GM18520 (cell line): ENCODE measurements around the gene CALB2.

Experiments used
- ATAC-seq: cut with Tn5 transposase; IDR thresholded peaks from one replicate; pipeline ENCODE4 v1.9.1; 2021; ENCODE audit not compliant: unreplicated experiment

The CALB2 gene

DNA sequence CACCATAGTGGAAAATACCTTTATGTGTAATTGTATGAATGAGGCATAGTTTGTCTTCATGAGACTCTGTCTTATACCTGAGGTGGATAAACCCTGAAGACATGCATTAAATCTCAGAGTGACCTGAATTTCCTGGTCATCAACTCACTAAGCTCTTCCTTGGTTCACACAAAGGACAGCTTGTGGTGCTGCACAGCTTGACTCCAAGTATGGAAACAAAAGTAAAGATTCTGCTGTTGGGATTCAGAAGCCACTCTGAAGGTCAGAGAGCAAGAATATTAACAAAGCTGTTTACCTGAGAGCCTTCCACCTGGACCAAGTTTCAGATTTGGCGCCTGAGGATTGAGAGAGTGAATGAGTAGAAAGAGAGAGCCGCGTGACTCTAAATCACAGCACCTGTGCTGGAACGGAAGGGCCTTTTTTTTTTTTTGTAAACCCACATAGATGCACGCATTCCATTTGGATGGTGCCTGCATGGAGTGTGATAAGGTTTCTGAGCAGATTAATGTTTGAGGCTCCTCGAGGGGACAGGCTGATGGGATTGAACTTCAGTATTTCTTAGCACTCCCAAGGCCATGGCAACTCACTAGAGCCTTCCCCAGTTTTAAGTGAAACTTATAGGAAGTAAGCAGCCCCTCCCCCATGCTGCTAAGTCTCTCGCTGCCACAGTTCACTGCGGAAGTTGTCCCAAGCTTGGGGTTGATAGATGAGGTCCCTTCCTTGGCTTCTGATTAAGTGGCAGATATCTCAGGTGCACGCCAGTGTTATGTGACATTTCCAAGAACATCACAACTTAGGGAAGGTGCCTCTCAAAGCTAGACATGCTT is 28.7 kb downstream of the CALB2 start:
- no peak for ATAC-seq

DNA sequence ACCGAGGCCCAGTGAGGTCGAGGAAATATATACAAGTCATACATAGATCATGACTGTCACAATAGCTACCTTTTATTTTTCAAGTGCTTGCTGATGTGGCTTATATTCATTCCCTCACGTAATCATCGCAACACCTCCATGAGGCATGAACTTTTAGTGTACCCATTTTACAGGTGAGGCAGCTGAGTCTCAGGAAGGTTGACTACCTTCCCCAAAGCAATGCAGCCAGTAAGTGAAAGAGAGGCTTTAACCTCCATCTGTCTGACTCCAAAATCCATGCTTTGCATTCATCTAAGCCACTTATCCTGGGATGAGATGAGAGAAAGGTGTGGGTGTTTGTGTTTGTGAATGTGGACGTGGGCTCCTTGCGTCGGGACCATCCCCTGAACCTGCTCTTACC is 30.8 kb downstream of the CALB2 start:
- no peak for ATAC-seq

DNA sequence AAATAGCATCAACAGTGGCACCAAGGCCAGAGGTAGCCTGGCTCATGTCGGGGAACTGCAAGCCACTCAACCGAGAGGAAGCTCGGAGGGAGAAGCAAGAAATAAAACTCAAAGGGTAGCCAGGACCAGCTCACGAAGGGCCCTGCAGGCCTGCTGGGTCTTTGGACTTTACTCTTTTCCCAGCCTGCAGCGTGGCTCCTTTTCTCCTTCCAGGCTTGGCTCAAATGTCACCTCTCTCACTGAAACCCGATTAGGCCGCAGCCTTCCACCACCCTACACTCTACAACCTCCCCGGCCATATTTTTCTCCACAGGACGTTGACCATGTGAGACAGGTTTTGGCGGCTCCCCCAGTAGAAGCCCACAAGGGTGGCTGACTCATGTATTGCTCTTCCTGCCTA is 38.1 kb downstream of the CALB2 start:
- ATAC-seq, result no peak

DNA sequence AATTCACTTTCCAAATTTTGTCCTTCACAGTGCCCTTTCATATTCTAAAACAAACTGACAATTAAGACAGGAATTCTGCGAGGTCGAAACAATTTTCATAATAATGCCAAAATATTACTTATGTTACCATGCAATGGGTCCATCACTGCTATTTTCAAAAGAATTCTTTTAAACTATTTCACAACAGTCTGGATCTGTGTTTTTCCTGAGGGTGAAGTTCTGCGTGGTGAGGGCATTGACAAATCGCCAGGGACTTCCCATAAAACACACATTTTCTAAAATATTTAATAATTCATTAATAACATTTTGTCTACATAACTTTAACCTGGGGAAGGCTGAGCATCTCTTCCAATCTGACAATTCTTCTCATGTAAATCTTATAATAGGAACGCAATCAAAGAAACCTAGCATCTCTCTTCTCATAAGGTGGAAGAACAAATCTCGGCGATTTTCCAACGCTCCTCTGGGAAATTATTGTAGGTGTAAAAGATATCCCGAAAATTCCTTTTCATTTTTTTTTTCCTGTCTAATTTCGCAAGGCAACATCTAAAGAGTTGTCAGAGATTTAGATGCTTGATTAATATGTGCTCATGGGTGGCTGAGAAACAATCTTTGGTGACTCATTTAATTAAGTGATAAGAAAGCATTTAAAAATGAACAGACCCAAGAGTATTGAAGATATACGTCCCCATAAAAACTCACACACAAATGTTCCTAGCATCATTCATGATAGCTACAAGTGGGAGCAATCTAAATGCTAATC is 41.5 kb downstream of the CALB2 start:
- no peak for ATAC-seq

DNA sequence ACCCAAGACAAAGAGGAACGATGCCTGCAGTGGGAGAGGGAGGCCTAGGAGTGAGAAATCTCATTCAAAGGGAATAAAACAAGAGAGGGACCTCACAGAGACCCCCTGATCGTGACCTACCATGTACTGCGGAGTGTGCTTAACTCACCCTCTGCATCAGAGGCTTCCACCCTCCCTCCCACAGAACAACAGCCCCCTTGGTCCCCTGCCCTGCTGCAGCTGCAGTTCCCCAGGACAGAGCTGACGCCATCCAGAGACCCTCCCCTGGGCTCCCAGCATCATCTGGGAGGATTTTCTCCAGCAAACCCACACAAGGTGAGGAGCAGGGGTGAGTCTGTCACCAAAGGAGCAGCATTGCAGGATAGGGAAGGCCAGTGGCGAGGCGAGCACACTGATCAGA is 43.5 kb downstream of the CALB2 start:
- ATAC-seq, result no peak

DNA sequence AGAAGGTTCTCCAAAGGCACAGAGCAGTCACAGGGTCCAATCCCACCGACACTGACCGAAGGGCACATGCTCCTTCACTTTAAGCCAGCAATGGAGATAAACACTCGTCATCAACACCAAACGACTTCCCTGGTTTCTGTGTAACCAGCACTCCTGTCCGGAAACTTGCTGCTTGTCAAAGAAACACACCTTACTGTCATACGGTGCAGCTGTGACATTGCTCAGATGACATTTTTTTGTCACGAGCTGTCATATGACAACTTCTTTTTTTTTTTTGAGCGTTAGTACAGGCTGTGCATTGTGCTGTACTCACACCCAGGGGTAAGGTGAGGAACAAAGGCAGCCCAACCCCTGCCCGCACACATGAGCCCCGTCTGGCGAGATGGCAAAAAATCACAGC is 44.2 kb downstream of the CALB2 start:
- no peak for ATAC-seq

DNA sequence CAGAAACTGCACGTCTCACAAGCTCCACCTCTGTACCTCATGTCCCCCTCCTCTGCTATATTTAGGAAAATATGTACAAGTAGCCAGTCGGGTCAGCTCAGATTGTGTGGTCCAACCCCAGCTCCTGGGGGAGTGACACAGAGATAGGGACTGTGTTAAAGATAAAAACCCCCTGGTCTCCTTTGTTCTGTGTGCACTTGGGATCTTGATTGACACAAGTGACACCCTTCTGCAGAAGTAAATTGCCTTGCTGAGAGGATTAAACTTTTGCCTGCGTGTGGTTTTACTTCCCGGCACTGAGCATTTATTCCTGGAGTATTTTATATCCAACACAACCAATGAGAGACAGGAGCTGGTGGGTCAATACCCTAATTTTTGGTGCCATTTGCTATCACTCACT is 45.8 kb downstream of the CALB2 start:
- no peak for ATAC-seq

DNA sequence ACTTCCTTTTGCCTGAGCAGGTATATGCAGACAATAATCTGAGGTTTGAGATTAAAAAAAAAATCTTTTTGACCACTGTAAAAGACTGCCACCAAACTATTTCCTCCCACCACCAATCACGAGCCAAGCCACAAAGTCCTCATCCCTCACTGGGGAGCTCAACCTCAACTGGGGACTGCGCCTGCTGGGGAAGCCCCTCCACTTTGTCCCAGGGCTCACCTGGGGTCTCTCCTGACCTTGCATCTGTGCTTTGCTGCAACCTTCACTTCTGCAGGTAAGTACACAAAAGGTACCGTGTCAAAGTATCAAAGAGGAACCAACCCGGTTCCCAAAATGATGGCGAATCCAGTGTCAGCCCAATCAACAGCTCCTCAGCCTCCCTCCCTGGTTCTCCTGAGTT is 47.8 kb downstream of the CALB2 start:
- ATAC-seq, result no peak

DNA sequence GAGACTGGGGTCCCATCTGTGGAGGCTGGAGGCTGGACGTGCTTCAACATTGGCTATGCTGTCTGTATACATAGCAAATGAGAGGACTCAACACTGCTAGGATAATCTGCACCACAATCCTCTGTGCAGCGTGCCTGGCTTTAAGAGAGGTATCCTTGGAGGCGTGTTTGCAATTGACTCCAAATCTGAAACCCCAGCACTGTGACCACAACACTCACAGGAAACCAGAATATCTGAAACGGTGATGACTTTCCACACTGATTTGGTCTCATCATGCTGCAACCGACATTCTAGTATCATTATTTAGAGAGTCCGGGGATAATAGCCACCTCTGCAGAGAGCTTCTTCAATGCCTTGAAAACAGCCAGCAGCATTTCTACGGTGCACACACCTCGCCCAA is 48.2 kb downstream of the CALB2 start:
- ATAC-seq, result no peak

DNA sequence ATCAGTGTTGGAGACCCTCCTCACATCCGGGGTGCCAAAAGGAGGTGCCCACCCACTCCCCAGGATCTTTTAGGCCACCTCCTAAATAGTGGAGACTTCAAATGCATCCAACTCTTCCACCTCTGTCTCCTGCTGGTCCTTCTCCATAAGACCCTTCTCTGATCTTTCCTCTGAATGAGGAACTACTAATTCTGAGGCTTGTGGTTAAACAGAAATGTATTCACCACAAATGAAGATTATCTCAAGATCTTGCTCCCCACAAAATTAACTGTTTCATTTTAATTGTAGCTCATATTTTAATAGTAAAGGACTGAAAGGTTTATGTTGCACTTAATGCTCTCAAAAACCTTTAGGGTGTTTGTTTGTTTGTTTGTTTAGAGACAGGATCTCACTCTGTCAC is 49.2 kb downstream of the CALB2 start:
- ATAC-seq, result no peak

DNA sequence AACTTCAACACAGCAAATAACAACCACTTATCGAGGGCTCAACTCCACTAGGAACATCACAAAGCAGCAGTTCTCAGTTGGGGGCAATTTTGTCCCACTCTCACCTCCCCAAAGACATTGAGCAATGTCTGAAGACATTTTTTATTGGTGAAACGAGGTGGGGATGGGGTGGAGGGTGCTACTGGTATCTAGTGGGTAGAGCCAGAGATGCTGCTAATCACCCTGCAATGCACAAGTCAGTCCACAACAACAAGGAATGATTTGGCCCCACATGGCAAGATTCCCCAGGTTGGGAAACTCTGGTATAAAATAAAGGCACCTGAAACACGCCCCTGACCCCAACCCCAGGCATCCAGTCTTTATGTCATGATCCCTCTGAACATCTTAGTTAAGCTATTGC is 50.0 kb downstream of the CALB2 start:
- ATAC-seq, result no peak

DNA sequence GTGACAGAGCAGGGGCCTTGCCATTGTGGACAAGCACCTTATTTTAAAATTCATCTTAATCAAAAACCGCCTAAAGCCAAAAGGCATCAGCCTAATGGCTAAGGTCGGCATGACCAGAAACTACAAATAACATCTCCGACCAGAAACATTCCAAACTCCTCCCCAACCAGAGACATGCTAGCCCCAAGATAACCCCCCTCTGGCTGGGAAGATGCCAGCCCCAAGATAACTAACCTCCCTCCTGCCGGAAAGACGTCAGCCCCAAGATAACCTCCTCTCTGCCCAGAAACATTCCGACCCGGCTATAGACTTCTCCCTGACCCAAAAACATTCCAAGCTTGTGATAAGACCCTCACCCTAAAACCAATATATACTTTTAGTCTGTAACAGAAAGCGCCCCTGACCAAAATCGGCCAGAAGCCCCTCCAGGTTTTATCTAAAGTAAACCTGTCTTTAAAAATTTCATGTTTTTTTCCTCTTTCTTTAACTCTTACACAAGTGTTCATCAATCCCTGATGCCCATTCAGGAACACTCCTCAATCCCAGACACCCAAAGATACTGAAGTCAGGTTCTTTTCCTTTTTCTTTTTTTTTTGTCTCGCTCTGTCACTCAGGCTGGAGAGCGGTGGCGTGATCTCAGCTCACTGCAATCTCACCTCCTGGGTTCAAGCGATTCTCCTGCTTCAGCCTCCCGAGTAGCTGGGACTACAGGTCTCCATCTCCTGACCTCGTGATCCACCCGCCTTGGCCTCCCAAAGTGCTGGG is 50.7 kb downstream of the CALB2 start:
- no peak for ATAC-seq

DNA sequence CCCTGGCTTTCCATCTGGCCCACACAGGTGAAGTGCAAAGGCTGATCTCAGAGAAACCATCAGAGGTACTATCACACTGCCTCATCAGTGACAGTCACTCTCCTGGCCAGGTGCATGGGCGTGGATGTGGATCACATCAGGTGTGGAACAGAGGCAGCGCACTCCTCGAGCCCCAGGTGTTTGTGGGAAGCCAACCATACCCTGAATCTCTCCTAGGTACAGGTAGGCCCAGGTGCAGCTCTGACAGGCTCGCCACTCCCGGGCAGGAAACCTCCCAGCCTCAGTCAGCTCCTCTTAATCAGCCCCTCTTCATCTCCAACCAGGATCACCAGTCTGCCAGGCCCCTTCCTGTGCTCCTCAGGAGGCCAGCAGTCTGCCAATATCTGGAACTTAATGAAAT is 51.6 kb downstream of the CALB2 start:
- no peak for ATAC-seq

DNA sequence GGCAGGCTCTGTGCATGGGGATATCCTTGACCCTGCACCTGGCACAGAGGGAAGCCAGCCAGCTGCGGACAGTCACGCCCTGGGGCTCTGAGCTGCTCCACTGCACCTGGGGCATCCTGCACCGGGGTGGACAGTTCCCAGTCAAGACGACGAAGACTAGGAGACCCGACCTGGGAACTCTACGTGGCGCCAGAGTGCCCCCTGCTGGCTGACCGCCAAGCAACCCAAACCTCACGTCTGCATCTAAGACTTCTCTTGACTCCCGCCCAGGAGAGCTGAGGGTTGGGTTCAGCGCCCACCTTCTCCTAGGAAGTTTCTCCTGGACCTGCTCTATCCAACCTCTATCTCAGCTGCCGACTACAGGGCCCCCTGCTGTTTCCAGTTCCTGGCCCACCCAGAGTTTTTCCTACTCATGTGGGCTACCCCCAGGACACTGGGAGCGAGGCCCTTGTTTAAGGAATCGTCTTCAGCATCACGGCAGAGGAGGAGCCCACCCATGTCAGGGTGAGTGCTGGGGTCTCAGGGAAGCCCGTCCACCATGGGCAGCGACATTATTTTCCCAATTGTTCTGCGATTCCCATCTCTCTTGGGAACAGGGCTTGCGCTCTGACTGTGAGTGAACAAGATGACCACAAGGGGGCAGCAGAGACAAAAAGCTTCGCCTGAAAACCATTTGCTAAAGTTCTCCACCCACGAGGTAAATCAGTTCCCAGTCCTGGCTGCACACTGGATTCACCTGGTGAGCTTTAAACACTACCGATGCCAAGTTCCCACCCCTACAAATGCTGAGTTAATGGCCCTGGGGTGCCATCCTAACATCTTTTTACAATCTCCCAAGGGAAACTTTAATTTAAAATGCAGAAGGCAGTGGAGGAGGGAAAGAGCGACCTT is 54.0 kb downstream of the CALB2 start:
- ATAC-seq, result no peak

DNA sequence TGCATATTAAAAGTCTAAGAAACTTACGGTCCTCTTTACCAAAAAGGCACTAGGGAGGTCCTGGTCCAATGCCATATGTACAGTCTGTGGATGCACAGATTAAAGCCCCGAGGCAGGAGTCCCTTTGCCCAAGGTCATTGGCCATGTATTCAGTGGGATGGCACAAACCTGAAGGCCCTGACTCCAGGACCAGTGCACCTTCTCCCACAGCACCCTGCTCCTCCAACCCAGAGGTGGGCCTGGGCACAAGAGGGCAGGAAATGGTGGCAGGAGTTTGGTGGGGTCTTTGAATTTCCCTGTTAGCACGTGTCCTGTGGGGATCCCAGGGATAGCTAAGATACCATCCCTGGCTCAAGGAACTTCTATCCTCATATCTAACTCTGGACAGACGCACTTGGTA is 54.8 kb downstream of the CALB2 start:
- no peak for ATAC-seq

DNA sequence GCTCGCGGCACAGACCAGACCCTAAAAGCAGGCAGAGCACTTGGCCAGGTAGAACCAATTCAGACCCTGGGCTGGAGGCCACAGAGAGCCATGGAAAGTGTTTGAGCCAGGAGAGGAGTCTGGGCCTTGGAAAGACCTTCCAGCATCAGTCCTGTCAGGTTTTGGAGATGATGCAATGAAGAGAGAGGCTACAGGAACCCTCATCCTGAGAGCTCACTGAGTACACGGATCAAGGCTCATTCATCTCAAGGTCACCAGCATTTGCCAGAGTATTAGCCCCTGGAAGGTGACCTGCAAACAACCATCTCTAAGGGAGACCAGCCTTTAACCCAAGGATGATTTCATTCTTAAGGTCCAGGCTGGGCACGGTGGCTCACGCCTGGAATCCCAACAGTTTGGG is 55.5 kb downstream of the CALB2 start:
- no peak for ATAC-seq

DNA sequence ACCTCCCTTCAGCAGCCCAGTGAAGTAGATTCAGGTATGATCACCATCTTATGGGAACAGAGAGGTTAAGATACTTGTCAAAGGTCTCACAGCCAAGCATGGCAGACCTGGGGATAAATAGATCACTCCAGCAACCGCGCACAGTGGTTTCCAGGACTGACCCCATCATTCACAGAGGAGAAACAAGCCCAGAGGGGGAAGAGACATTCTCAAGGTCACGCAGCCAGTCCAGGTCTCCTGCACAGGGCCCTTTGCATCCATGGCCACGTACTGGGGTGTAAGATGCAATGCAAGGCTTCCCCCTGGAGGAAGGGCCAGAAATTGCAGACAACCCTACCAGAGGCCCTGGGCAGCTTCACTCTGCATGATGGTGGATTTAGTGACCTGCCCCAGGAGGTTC is 63.4 kb downstream of the CALB2 start:
- ATAC-seq, result no peak

DNA sequence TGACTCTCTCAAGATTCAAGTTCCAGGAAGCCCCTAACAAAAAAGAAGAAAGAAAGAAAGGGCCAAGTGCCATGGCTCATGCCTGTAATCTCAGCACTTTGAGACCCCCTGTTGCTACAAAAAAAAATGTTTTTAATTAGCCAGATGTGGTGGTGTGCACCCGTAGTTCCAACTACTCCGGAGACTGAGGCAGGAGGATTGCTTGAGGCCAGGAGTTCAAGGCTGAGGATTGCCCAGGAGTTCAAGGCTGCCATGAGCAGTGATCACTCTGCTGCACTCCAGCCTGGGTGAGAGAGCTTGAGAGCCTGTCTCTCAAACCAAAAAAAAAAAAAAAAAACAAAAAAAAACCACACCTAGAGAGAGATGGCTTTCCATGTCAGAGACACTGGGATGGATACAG is 64.5 kb downstream of the CALB2 start:
- ATAC-seq, result no peak

DNA sequence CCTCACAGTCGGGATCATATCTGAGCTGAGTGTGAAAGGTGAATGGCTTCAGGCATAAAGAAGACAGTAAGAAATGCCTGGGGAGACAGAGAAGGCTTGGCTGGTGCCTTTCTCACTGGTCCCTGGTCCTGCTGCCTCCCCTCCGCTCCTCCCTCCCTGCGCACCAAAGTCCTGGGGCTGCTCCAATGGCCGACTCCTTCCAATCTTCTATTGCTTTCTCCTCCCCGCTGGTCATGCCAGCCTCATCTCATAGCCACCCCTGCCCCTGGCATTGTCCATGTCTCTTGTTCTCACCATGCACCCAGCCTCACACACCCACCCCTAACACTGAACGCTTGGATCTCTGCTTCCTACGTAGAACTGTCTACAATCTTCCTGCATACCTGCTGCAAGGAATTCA is 65.3 kb downstream of the CALB2 start:
- no peak for ATAC-seq

DNA sequence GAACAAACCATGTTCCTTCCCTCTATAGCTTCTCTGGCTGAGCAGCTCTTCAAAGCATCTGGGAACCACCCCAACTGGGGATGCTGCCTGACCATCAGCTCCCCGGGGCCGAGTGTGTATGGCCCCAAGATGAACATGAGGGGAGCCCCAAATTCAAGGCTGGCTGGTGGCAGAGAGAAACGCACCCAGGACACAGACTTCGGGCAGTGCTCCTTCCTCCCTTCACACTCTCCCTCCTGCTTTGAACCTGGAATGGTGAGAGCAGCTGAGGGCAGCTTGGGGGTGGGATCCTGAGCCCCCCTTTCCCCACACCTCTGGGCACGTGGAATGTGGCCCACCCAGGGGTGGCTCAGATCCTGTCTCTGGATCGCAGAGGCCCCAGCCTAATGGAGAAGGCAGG is 66.1 kb downstream of the CALB2 start:
- ATAC-seq, result no peak

DNA sequence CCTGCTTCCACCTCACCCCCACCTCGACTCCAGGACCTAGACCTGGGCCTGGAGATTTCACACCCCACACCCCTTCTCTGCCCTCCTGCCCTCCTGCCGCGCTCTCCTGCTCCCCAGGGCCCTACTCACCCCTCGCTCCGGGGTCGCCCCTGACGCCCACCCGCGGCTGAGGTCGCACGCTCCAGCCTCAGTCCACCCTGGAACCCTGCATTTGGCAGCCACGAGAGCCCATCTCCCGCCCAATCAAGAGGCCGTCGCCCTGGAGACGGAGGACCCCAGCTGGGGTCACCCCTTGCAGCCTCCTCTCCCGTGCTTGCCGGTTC is 67.2 kb downstream of the CALB2 start:
- no peak for ATAC-seq
